HG03135 (cell line): ENCODE data around the gene TMEM232.
"Not testable (repeated sequence)": the region's sequence is repeated elsewhere in the genome, so short reads cannot be mapped to it uniquely, and the experiment has no call there.

Source experiments
- ATAC-seq: cut with Tn5 transposase; IDR thresholded peaks from one replicate; pipeline ENCODE4 v1.9.1; 2021; ENCODE audit warnings: mild to moderate bottlenecking, moderate library complexity; ENCODE audit not compliant: unreplicated experiment

The TMEM232 gene

DNA sequence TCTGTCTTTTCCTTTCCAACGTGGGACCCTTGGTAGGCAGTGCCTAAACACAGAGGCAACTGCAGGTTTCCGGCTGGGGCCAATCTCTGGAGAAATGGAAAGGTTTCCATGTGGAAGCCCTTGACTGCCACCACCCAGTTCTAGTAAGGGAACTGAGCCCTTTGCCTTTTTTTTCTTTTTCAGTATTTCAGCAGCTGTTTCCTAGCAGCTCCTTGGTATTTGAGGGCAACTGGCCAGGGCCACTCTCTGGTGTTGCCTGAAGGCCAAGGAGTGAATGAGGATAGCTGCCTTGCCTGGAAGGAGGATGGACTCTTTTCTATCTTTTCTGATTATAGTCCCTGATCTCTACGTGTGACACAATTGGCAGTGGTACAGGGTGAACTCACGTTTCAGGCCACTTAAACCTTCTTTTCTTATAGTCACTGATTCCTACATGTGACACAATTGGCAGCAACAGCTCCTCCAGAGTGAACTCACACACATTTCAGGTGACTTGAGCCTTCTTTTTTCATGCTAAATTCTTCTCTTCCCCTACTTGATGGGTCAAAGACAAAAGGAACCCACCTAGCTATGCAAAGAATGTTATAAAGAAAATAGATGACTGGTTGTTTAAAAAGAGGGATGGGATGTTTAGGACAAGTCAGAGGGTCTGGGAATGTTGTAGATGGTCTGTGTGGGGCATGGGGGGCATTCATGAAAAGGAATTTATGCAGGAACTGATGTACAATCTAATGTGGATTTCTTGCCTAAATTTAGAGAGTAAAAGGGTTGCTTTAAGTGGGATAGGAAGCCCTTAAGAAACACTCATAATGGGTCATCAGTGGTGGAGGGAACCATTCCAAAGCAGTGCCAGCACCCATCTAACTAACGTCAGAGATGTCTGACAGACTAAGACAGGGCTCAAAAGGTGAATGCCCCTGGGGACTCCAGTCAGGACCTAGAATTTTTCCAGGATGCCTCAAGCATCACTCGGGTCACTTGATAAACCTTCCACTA is 190.1 kb downstream of the TMEM232 start:
- no peak for ATAC-seq

DNA sequence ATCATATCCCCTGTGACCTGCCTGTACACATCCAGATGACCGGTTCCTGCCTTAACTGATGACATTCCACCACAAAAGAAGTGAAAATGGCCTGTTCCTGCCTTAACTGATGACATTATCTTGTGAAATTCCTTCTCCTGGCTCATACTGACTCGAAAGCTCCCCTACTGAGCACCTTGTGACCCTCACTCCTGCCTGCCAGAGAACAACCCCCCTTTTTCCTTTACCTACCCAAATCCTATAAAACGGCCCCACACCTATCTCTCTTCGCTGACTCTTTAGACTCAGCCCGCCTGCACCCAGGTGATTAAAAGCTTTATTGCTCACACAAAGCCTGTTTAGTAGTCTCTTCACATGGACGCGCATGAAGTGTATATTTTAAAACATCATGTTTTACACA is 191.3 kb downstream of the TMEM232 start:
- ATAC-seq: not testable (repeated sequence)

DNA sequence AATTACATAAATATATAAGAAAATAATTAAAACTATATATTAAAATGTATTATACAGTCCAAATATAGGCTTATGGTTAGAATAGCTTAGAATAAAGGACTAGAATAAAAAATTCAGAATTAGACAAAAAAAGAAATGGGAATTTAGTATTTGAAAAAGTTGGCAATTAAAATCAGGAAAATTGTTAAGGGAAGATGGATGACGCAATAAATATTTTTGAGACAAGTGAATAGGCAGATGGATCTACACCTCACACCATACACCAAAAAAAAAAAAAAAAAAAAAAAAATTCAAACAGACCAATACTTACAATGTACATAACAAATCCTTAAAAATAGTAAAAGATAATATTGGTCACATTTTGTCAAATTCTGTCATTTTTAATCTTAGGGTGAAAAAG is 200.7 kb downstream of the TMEM232 start:
- no peak for ATAC-seq

DNA sequence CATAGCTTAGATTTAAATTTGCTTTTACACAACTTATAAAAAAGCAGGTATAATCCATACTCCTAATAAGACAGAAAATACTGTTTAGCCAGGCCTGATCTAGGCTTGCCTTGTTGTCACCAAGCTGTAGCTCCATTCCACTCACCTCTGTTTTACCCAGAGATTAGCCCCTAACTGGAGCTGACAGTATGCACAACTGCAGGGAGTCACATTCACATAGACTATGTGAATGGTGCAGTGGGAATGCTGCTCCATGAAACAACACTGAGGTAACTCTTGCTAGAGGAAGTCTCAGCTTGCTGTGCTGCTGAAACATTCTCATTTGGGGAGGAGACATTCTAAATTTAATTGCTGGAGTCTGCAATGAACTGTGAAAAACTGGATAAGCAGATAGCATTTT is 209.1 kb downstream of the TMEM232 start:
- ATAC-seq: no peak

DNA sequence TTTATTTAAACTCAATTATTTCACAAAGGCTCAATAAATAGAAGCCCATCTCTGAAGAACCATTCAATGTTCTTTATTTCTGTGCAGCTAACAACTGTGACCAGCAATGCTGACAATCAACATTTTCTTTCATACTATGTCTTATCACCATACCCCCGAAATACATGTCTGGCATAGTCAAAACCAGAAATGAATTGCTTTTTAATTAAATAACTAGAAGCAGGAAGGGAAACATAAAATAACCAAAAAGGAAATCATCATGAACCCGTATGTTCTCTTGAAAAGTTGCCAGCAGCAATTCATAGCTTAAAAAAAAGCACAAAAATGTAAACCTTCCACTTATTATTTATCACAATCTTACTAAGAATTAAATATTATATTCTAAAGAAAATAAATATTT is 212.4 kb downstream of the TMEM232 start:
- ATAC-seq: no peak

DNA sequence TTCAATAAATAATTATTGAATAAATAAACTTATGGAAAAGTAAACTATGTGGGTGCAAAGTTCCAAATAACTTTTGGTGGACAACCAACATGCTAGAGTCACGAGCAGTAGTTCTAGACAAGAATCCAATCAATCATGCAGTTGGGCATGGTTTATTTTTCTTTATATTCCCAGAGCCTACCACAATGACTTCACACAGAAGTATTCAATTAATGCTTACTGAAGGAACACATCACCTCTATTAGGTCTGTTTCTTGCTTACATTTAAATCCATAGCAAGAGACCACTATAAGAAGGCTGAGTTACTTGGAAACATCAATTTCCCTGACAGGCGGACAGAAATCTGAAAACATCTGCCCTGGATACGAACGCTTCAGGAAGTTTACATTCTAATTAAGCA is 214.2 kb downstream of the TMEM232 start:
- ATAC-seq: no peak

DNA sequence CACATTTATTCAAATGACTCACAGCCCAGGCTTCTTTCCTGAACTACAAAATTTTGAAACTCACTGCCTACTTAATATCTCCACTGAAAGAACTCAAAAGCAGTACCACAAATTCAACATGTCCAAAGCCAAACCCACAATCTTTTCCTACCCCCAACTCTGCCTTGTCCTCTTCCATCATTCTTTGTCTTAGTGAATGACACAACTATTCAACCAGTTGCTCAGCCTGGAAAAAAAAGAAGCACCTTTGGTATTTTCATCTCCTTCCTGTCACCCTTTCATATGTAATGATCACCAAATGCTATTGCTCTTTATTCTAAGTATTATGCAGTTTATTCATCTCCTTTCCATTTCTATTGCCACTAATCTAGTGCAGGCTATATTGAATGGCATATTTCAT is 216.3 kb downstream of the TMEM232 start:
- no peak for ATAC-seq

DNA sequence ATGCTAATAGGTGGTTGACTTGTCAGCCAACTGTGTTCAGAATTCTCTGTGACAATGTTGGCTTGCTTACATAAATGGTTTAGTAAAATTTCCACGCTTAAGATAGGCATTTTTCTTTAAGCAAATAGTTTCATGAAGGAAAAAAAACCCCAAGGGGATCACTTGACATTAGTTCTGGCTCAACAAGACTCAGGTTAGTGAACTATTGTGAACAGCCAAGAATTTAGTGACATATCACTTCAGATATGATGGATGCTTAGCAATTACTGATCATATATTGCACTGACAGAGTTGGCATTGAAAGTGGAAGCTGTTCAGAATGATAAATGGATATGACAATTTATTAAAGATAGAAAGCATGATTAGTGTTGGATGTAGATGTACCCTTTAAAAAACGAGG is 218.5 kb downstream of the TMEM232 start:
- no peak for ATAC-seq

DNA sequence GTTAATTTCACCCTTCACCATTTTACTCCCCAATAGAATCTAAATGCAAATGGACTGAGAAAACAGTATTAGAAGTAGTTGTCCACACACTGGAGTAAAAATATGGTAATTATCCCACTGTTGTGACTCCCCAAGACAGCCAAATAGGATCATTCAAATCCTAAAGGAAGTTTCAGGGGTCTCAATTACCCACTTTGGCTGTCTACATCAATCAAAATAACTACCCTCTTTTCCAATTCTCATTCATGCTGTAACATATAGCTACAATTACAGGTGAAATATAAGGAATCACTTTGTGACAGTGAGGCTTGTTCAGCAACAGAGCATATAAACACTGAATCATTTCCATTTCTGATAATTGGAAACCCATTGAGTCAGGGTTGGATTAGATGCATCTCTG is 220.1 kb downstream of the TMEM232 start:
- ATAC-seq: no peak

DNA sequence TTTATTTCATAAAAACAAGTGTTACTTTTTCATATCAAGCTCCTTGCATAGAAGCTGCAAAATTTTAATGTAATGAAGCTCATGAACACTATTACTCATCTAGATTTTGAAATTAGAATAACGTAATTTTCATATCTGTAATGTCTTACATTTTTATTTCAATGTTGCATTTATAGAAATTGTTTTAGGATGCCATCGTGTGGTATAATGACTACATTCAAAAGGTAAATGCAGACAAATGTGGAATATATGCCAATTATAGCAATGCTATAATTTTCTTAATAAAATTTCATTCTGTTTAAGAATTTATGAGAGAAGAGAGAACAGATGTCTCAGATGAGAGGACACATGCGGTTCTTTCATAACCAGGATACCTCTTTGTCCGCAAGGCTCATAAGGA is 230.2 kb downstream of the TMEM232 start:
- no peak for ATAC-seq

DNA sequence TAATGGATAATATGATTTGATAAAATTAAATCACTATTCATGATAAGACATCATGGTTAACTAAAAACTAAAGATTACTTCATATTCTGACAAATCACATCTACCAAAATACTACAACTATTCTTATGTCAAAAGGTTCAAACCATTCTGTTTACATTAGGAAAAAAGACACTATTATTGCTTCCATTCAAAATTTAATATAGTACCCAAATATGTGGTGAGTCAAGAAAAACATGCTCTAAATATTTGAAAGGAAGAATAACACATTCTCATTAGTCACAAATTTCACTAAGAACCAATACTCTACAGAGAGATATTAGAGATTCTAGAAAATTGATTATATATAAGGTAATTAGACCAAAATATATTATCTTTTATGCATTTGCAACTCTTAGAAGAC is 234.0 kb downstream of the TMEM232 start:
- ATAC-seq: no peak

DNA sequence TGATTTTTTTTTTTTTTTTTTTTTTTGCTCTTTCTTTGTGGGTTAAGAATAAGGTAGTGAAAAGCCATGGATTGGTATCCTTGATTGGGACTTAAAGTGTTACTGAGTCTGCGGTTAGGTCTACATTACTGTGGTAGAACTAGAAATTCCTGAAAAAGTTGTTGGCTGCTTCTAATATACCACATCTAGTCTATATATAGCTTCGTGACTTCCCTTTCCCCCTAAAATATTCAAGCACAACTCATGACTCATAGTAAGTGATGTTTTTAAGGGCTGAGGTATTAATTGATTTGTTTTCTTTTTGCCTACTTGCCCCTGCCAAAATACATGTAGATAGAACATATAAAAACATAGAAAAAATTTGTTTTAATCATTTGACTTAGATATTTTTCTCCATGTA is 247.6 kb downstream of the TMEM232 start:
- ATAC-seq: no peak

DNA sequence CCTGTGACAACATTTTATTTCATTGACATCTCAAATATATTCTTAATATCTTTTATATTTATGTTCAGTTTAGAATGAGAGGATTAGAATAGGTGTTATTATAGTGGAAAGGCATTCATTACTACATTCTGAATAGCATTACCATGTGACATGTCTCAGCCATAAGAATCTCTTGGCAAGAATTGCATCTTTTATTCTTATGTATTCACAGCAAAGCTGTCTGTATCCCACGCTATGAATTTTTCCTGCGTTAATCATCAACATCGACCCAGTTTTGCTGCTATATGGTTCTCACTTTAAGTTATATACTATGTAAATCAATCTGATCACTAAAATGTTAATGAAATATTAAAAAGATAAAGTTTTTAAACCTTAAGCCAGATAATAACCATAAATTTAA is 248.6 kb downstream of the TMEM232 start:
- ATAC-seq: no peak

DNA sequence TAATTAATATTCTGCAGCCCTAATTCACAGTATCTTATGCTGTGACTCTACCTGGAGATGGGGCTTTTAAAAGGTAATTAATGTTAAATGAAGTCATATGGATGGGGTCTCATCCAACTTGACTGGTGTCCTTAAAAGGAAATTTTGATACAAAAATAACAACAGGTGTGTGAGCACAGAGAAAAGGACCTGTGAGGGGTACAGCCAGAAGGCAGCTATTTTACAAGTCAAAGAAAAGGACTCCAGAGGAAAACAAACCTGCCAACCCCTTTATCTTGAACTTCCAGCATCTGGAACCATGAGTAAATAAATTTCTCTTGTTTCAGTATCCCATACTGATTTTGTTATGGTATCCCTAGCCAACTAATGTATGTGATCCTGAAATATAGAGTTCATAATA is 250.3 kb downstream of the TMEM232 start:
- ATAC-seq: no peak

DNA sequence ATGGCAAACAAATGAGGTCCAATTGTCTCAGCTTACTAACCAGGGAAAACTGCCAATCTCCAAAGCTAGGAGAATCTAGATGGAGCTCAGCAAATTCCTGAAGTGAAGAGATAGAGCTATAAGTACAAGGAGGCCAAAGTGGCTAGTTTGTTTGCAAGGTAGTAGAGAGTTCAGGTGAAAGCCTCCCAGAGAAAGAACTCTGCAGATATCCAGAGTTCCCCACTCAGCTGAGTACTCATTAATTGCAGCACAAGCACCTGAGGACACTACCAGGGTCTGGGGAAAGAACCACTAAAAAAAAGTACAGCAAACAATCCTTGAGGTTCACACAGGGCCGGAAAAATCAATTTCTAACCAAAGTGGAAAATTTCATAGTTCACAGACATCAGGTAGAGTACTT is 250.9 kb downstream of the TMEM232 start:
- ATAC-seq: no peak

DNA sequence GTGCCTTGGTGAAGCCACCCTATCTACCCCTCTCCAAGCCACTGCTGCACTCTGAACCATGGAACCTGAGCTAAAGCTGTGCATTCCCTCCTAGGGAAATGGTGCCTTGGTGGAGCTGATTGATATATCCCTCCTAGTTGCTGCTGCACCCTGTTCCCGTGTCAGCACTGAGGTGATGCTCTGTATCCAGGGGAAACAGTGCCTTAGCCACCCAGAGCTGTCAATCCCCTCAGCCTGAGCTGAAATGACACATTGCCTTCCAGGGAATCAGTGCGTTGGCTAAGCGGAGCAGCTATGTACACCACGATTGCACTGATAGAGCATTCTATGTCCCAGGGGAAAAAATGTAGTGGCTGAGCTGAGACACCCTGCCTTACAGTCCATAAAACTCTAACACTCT is 257.0 kb downstream of the TMEM232 start:
- no peak for ATAC-seq

DNA sequence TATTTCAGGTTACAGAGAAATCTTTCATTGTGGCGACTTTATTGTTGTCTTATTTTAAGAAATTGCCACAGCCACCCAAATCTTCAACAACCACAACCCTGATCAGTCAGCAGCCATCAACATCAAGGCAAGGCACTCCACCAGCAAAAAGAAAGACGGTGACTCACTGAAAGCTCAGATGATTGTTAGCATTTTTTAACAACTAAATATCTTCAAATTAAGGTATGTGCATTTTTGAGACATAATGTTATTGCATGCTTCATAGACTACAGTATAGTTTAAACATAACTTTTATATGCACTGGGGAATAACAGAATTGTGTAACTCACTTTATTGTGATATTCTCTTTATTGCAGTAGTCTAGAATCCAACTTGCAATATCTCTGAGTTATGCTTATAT is 263.4 kb downstream of the TMEM232 start:
- ATAC-seq: no peak

DNA sequence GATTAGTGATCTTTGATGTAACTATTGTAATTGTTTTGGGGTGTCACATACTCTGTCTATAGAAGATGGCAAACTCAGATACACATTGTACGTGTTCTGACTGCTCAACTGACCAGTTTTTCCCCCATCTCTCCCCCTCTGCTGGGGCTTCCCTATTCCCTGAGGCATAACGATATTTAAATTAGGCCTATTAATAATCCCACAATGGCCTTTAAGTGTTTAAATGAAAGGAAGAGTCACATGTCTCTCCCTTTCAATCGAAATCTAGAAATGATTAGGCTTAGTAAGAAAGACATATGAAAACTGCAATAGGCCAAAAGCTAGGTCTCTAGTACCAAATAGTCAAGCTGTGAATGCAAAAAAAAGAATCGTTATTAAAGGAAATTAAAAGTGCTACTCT is 265.6 kb downstream of the TMEM232 start:
- ATAC-seq: no peak

DNA sequence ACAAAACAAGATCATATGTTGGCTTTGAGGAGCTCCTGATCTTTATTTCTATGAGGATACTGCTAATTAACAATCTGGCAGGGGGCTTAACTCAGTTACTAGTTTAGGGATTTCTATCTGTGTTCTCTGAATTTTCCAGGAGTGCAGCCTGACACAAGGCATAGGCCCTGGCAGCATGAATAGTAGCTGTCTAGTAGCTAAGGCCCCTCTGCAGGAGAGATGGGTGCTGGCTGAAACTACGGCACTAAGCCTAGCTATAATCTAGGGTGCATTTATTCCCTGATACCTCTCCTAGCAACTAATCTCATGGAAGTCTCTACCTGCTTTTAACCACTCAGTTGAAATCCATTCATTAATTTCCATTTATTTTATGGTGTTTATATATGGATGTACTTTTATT is 268.2 kb downstream of the TMEM232 start:
- no peak for ATAC-seq

DNA sequence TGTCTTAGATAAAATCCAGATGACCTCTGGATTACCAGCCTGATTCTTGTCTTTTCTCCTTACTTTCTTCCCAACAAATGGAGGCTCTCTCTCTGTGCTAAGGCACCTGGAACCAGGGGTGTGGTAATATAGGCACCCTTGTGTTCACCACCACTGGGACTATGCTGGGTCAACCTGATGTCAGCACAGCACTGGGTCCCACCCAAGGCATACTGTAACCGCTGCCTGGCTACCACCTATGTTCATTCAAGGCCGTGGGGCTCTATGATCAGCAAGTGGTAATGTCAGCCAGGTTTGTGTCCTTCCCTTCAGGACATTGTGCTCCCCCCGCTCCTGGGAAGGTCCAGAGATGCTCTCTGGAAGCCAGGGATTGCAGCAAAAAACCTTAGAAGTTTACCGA is 283.6 kb downstream of the TMEM232 start:
- ATAC-seq: no peak

DNA sequence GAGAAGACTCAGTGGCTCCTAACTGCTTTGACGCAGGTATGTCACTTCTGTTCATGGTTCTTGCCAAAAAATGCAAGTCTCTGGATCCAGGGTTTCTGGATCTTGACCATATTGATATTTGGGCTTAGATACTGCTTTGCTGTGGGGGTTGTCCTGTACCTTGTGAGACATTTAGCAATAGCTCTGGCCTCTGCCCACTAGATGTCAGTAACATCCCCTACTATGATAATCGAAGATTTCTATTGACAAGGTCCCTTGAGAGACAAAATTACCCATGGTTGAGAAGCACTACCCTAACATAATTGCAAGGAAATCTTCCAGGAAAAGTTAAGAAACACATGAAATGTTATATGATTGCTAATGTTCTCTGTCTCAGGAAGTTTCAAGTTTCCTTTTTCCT is 285.4 kb downstream of the TMEM232 start:
- no peak for ATAC-seq

DNA sequence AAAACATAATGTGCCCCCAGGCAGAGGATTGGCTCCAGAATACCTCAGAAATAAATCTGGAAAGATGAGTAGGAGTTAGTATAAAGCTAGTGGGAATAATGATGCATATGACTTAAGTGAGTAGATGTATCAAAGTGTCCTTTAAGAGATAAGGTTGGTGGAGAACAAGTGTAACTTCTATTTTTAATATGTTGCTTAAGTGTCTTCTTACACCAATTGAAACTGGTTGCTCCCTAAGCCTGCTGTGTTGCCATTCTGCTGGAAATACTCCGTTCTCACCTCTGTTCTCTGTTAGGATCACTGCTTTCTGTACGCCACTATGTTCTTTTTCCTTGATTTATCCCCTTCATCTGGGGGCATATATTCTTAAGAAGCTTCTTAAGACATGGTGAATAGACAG is 286.4 kb downstream of the TMEM232 start:
- no peak for ATAC-seq

DNA sequence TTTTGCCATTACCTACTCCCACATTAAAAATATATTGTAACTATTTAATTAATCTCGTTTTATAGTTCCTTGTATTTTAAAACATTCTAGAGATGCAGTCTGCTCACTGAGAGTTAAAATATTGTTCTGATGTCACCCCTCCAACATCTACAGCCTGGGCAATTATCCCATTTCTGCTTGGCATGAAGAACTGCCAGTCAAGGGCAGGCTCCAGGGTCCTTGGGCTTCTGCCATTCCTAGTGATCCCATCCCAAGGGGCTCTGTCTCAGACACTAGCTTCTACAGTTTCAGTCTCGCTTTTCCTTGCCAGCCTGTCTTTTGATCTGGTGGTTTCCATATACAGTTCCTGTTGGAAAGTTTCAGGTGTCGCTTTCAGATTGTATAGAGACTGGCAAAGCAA is 287.2 kb downstream of the TMEM232 start:
- no peak for ATAC-seq
